Mucosa of stomach (tissue), 1 donor: ENCODE data around the gene IBA57.
A peak's percentile ranks its signal among the peaks of the same experiment; 100 is the strongest.

Experiments used
- H3K27me3 ChIP-seq: one replicate; pipeline ENCODE4 v1.7.0; 2013; ENCODE audit warnings: mild to moderate bottlenecking, low read length; ENCODE audit not compliant: control insufficient read depth, insufficient read depth
- H3K36me3 ChIP-seq: one replicate; pipeline ENCODE4 v1.7.0; 2013; ENCODE audit warnings: low read length; ENCODE audit not compliant: control insufficient read depth, insufficient read depth
- H3K4me1 ChIP-seq: one replicate; pipeline ENCODE4 v1.7.0; 2013; ENCODE audit warnings: mild to moderate bottlenecking, low read length; ENCODE audit not compliant: control insufficient read depth, insufficient read depth
- H3K4me3 ChIP-seq: one replicate; pipeline ENCODE4 v1.7.0; 2013; ENCODE audit warnings: low read length
- H3K9ac ChIP-seq: one replicate; pipeline ENCODE4 v1.7.0; 2013; ENCODE audit warnings: mild to moderate bottlenecking, low read length, moderate library complexity
- H3K9me3 ChIP-seq: one replicate; pipeline ENCODE4 v1.7.0; 2013; ENCODE audit warnings: mild to moderate bottlenecking, low read length, moderate library complexity; ENCODE audit not compliant: control insufficient read depth
- donor health status: Pancreatic carcinoma.

The IBA57 gene

DNA sequence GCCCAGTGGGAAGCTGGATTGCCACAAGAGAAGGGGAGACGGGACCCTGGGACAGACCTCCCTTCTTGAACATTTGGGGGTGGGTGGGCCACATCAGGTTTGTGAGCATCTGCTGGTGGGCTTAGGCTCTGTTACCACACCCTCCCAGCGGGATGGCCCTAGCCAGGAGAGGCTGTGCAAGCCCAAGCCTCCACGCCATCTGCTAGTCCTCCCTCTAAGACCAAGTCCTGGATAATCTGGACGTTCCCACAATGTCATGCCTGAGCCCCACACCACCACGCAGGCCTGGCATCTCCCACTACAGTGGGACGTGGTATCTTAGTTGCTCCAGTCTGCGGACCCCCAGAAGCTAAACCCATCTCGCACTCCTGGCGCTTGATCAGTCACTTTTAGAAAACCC lies 3.7 kb upstream of the IBA57 start:
- Histone ChIP-seq H3K9ac (no peak overlapping the region), H3K9me3 (no peaks in the 10 kb centered on the region), H3K27me3 (peaks cover 10% of the 10 kb centered on the region), H3K36me3 (no peaks in the 10 kb centered on the region), H3K4me1 (peaks cover 33% of the 10 kb centered on the region), H3K4me3 (no peak overlapping the region)

DNA sequence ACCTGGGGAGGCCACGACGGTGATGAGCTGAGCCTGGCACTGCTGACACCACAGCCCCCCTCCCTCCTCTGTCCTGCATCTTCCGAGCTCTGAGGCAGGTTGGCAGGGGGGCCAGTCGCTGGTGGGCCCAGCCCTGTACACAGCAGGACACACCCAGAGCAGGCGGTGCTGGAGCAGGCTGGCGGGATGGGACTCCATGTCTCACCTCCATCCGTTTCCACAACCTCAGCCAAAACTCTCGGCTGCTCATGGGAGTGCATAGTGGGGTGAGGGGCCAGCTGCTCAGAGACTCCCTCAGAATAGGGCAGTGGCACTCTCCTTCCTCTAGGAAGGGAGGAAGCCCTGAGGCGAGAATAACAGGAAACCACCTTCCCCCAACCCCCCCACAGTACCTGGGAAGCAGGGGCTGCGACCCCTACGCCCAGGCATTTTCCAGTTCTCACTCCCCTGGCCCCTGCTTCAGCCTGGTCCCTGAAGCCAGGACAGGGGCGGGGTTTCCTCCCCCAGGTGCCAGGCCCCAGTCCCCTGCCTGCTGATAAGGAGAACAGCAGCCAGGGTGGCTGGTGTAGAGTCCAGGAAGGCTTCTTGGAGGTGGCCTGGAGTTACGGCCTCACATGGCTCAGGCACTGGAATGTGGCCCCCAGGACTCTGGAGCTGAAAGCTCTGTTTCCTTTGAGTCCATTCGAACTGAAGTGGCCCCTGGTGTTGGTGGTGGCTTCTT lies 3.2 kb upstream of the IBA57 start:
- no peaks in the 10 kb centered on the region for H3K9me3 ChIP-seq
- H3K27me3 ChIP-seq, result peaks cover 10% of the 10 kb centered on the region
- peaks cover 35% of the 10 kb centered on the region for H3K4me1 ChIP-seq
- peak overlapping the region; percentile 58 for H3K9ac ChIP-seq
- H3K36me3 ChIP-seq, result no peaks in the 10 kb centered on the region
- no peak overlapping the region for H3K4me3 ChIP-seq

DNA sequence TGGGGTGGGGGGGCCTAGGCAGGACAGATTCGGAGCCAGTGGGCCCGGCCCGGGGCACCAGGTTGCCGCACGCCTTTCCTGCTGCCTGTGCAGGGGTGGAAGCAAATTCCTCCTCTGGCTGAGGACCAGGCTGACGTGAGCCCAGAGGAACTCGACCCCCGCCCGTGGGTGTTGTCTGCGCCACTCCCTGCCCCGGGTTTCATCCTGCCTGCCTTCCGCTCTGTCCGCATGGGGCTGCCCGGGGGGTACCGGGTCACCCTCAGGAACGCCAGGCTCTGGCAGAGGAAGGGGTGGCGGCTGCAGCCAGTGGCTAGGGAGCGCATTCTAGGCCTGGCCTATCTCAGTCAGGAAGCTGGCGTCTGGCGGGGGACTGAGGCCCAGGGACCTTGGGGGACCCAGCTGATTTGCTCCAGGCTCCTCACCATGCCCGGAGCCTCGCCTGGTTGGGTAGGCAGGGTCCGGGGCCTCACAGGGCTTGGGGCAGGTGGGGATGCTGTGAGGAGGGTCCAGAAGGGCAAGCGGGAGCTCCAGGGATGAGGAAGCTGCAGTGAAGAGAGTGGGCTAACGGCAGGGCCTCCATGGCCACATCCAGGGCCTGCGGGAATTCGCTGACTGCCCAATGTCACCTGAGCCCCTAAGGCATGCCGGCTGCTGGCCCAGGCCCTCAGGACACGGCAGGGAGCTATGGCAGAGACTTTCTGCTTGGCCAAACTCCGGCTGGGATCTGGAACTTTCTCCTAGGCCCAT lies 2.4 kb upstream of the IBA57 start:
- no peaks in the 10 kb centered on the region for H3K9me3 ChIP-seq
- H3K4me3 ChIP-seq, result no peak overlapping the region
- H3K9ac ChIP-seq, result peak overlapping the region; percentile 58
- no peaks in the 10 kb centered on the region for H3K36me3 ChIP-seq
- H3K27me3 ChIP-seq, result peaks cover 10% of the 10 kb centered on the region
- peaks cover 35% of the 10 kb centered on the region for H3K4me1 ChIP-seq

DNA sequence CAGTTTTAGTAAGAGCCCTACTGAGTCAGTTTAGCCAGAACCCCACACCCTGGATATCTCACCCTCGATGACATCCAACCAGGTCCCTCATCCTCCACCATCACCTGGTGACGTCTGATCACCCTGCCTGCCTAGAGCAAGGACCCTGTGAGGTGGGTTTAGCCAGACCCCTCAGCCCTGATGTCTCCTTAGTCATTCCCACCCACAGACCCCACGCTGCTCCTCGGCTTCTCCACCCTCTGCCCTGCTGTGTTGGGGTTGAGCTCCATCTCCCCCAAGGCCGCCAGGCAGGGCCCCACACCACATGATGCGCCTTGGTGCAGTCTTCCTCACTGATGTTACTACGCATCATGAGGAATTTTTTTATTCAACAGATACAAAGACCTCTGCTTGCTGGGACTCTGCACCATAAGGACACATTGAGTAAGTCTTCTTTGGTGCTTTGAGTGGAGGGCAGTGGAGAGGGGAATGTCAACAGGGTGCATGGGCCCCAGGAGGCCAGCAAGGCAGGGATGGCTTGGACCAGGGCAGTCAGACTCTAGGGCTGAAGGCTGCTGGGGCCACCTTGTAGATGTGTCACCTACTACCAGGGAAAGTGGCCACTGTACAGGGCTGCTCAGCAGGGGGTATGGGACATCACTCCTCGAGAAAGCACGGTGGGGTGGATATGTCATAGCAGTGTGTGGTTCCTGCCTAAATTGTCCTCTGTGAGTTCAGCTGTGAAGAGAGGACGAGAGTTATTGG lies 1.7 kb upstream of the IBA57 start:
- H3K9me3 ChIP-seq, result no peaks in the 10 kb centered on the region
- no peak overlapping the region for H3K4me3 ChIP-seq
- H3K36me3 ChIP-seq, result no peaks in the 10 kb centered on the region
- H3K4me1 ChIP-seq, result peaks cover 35% of the 10 kb centered on the region
- peaks cover 10% of the 10 kb centered on the region for H3K27me3 ChIP-seq
- peak overlapping the region; percentile 58 for H3K9ac ChIP-seq

DNA sequence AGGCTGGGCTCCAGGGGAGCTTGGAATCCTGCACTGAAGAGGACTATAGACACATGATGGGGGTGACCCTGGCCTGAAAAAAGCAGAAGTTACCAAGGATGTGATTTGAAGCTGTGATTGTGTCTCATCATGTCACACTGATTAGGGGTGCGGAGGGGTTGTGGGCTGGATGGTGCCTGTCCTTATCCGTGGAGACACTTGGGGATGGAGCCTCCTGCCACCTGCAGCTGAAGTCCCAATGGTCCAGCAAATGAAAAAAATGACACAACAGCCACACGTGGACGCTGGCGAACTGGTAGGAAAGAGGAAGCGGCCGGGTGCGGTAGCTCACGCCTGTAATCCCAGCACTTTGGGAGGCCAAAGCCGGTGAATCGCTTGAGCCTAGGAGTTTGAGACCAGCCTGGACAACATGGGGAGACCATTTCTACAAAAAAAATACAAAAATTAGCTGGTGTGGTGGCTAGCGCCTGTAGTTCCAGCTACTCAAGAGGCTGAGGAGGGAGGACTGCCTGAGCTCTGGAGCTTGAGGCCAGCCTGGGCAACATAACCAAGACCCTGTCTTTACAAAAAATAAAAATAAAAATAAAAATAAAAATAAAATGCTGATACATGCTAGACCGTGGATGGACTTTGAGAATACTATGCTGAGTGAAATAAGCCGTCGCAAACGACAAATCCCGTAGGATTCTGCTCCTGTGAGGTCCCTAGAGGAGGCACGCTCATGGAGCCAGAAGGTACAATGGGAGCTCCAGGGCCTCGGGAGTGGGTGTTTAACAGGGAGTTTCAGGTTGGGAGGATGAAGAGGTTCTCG lies 838 bp upstream of the IBA57 start:
- peaks cover 10% of the 10 kb centered on the region for H3K27me3 ChIP-seq
- peak overlapping the region; percentile 72 for H3K9ac ChIP-seq
- no peaks in the 10 kb centered on the region for H3K9me3 ChIP-seq
- H3K36me3 ChIP-seq, result no peaks in the 10 kb centered on the region
- H3K4me3 ChIP-seq, result peak overlapping the region; percentile 55
- peaks cover 35% of the 10 kb centered on the region for H3K4me1 ChIP-seq

DNA sequence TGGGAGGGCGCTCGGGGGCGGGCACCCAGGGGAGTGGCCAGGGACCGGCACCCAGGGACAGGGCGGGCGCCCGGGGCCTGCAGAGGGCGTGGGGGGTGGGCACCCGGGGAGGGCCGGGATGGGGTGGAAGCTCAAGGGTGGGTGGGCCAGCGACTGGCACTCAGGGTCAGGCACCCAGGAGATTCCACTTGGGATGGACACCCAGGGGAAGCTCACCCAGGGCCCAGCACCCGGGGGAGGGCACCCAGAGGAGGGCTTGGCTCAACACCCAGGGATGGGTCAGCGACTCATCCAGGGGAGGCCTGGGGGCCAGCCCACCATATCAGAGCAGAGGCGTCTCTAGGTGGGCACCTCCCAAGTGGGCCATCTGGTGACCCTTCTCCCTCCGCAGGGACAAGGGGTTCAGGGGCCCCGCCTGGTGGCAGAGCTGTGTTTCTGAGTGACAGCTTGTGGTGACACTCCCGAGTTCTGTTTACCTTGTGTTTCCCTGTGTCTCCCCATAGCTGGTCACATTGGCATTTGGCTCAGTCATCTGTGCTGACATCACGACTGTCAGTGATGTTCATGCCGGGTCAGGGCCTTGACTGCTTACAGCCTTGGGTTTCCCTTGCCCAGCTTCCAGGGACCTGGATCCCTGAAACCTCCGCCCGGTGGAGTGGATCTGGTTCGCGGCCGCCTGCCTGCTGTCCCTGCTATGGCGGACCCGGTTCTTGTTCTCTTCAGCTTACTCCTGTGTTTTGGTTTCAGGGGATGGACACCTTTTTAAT lies 749 bp downstream of the IBA57 start:
- H3K9ac ChIP-seq, result peak overlapping the region; percentile 58
- peaks cover 5% of the 10 kb centered on the region for H3K27me3 ChIP-seq
- H3K4me3 ChIP-seq, result peak overlapping the region; percentile 26
- H3K9me3 ChIP-seq, result no peaks in the 10 kb centered on the region
- H3K4me1 ChIP-seq, result peaks cover 29% of the 10 kb centered on the region
- no peaks in the 10 kb centered on the region for H3K36me3 ChIP-seq

DNA sequence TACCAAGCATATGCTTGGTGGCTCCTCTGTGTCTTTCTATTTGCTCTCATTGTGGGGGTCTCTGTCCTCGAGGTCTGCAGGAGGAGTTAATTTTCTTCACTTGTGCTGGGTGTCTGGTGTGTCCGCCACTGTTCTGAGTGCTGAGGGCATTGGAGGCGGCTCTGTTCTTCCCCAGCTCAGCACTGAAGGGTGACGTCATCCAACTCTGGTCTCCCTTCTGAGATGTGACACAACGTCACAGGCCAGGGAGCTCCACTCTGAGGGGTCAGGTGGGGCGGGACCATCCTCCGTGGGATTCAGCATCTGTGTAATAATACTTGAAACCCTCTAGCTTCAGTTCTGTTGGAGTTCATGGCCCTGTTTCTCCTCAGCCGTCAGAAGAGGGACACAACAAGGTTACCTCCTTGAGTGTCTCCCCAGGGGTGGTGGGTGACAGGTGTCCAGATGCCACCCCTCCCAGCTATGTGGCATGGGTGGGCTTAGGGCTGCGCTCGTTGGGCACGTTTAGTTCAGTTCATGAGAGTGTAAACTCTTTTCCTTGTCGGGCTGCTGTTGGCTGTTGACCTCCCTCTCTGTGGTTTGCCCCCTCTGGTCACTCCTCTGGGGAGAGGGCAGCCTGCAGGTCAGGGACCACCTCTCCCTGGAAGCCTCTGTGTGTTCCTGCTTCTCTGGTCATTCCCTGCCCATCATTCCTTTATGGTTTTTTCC lies 3.1 kb downstream of the IBA57 start:
- Histone ChIP-seq H3K27me3 (no peaks in the 10 kb centered on the region), H3K36me3 (no peaks in the 10 kb centered on the region), H3K9me3 (no peaks in the 10 kb centered on the region), H3K9ac (no peak overlapping the region), H3K4me1 (peaks cover 6% of the 10 kb centered on the region), H3K4me3 (no peak overlapping the region)

DNA sequence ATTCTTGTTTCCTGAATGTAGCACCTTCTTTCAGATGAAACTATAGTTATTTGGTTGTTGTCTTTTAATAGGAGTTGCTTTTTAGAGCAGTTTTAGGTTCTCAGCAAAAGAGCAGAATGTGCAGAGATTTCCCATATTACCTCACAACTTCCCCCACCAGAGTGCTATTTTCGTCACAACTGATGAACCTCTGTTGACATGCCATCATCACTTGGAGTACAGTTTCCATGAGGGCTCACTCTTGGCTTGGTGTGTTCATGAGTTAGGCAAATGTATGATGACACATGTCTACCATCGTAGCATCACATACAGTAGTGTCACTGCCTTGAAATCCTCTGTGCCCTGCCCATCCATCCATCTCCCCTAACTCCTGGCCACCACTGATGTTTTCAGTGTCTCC lies 3.7 kb downstream of the IBA57 start:
- no peaks in the 10 kb centered on the region for H3K9me3 ChIP-seq
- H3K9ac ChIP-seq, result no peak overlapping the region
- no peaks in the 10 kb centered on the region for H3K36me3 ChIP-seq
- H3K4me3 ChIP-seq, result no peak overlapping the region
- H3K4me1 ChIP-seq, result peaks cover 6% of the 10 kb centered on the region
- no peaks in the 10 kb centered on the region for H3K27me3 ChIP-seq

DNA sequence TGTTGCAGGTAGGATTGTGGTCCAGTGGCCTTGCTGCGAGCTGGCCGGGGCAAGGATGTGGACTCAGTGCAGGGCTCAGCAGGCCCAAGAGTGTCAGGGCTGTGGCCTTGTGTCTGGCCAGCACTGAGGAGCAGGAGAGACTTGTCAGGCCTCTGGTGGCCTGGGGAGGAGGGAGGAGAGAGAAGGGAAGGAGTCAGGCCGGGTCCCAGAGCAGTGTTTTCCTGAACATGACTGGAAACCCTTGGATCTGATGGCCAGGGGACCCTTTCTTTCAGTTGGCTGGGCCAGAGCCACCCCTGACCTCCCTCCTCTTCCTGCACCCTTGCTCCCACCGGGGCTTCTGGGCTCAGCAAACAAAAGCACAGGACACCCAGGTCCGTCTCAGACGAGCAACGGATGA lies 5.1 kb downstream of the IBA57 start:
- Histone ChIP-seq H3K4me1 (peaks cover 6% of the 10 kb centered on the region), H3K9ac (no peak overlapping the region), H3K9me3 (no peaks in the 10 kb centered on the region), H3K27me3 (no peaks in the 10 kb centered on the region), H3K36me3 (no peaks in the 10 kb centered on the region), H3K4me3 (no peak overlapping the region)

DNA sequence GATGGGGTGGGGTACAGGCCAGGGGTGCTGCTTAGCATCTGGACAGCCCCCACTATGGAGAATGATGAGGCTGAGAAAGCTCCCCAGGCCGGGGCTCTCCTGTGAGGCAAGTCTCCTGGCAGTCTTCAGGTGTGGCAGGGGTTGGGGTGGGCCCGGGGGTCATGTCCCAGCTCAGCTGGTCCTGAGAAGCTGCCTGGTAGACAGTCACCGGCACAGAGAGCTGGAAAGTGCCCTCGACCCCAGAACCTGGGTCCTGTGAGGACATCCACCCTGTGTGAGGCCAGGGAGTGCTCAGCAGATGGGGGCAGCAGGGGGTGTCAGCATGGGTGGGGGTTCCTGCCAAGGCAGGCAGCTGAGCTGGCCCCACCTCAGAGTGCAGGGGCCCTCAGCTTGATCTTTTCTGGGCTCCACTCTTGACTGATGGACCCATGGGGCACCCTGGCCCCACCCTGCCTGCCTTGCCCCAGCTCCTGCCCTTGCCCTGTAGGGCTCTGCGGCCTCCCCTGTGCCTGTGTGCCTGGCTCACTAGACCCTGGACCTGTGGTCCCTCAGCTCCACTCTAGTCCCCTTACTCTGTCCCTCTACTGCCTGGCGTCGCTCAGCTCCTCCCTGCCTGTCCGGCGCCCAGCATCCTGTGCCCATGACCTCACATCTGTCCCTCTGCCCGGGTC lies 5.8 kb downstream of the IBA57 start:
- Histone ChIP-seq H3K36me3 (no peaks in the 10 kb centered on the region), H3K9ac (no peak overlapping the region), H3K4me1 (peaks cover 6% of the 10 kb centered on the region), H3K4me3 (no peak overlapping the region), H3K27me3 (no peaks in the 10 kb centered on the region), H3K9me3 (no peaks in the 10 kb centered on the region)
